IMR-90 (cell line): ENCODE results near the gene FBXO41. TPM values are rescaled to one million over a fixed set of nuclear protein-coding genes. Genes with fewer than 3 reads are reported as not detected.

Experiments
- ATAC-seq: fragments of 200-7000 bp; cut with Tn5 transposase; 2 replicates; pipeline ENCODE4 v1.9.1; 2020; ENCODE audit warnings: low read depth, mild to moderate bottlenecking, moderate library complexity
- BruUV-seq: library from RNA; stranded (reverse); fragments of 400-500 nt; replicated peaks from 2 replicates; lab custom pipeline; 2021; lab: Mats Ljungman, UMichigan
- CTCF ChIA-PET: fragments of 300-600 bp; formaldehyde crosslinking; extraction: SDS; loops from one replicate; lab custom pipeline; 2021; ENCODE audit warnings: antibody characterized with exemption; lab: Yijun Ruan, JAX
- POLR2A ChIA-PET: fragments of 300-600 bp; sonication (Branson Sonifier 250); formaldehyde crosslinking; loops from one replicate; lab custom pipeline; 2022; ENCODE audit warnings: antibody characterized with exemption; ENCODE audit not compliant: unreplicated experiment; lab: Charles Lee
- DNase-seq: peaks from one replicate; pipeline ENCODE4 v3.0.0; 2013
- H2AFZ ChIP-seq: replicated peaks from 2 replicates; pipeline ENCODE3; 2013; ENCODE audit warnings: low read length, mild to moderate bottlenecking; ENCODE audit not compliant: poor library complexity
- H2AK5ac ChIP-seq: 2 replicates; pipeline ENCODE4 v1.6.1; 2013; ENCODE audit warnings: low read depth, low read length, inconsistent platforms
- H2AK9ac ChIP-seq: replicated peaks from 2 replicates; pipeline ENCODE3; 2013; ENCODE audit warnings: mild to moderate bottlenecking, low read depth, low read length, moderate library complexity; ENCODE audit not compliant: poor library complexity
- H2BK120ac ChIP-seq: 2 replicates; pipeline ENCODE4 v1.6.1; 2013; ENCODE audit warnings: low read depth, low read length, inconsistent platforms
- H2BK15ac ChIP-seq: 3 replicates; pipeline ENCODE4 v1.6.1; 2013; ENCODE audit warnings: low read depth, low read length, inconsistent platforms
- H2BK20ac ChIP-seq: 2 replicates; pipeline ENCODE4 v1.6.1; 2013; ENCODE audit warnings: low read depth, mild to moderate bottlenecking, inconsistent platforms, low read length, moderate library complexity
- H2BK5ac ChIP-seq: 2 replicates; pipeline ENCODE4 v1.6.1; 2013; ENCODE audit warnings: mild to moderate bottlenecking, low read depth, low read length, inconsistent platforms; ENCODE audit not compliant: poor library complexity, severe bottlenecking
- H3K14ac ChIP-seq: replicated peaks from 2 replicates; pipeline ENCODE4 v1.6.1; 2013; ENCODE audit warnings: low read depth, low read length, inconsistent platforms
- H3K18ac ChIP-seq: 2 replicates; pipeline ENCODE4 v1.6.1; 2013; ENCODE audit warnings: low read depth, low read length, control low read depth
- H3K23ac ChIP-seq: 2 replicates; pipeline ENCODE4 v1.6.1; 2013; ENCODE audit warnings: low read depth, low read length, inconsistent platforms
- H3K27ac ChIP-seq: 2 replicates; pipeline ENCODE4 v1.5.1; 2013; ENCODE audit warnings: mild to moderate bottlenecking, control low read depth, low read length; ENCODE audit not compliant: insufficient read depth
- H3K27me3 ChIP-seq: 2 replicates; pipeline ENCODE4 v1.6.1; 2013; ENCODE audit warnings: low read length; ENCODE audit not compliant: control insufficient read depth, insufficient read depth
- H3K36me3 ChIP-seq: 2 replicates; pipeline ENCODE4 v1.6.1; 2013; ENCODE audit warnings: low read length, mixed read lengths; ENCODE audit not compliant: control insufficient read depth, insufficient read depth
- H3K4ac ChIP-seq: 2 replicates; pipeline ENCODE4 v1.6.1; 2013; ENCODE audit warnings: low read depth, low read length, inconsistent platforms
- H3K4me1 ChIP-seq: 2 replicates; pipeline ENCODE4 v1.6.1; 2013; ENCODE audit warnings: low read length, mixed read lengths; ENCODE audit not compliant: control insufficient read depth, insufficient read depth
- H3K4me2 ChIP-seq: 2 replicates; pipeline ENCODE4 v1.6.1; 2013; ENCODE audit warnings: low read depth, mild to moderate bottlenecking, control low read depth, low read length, moderate library complexity
- H3K4me3 ChIP-seq: 2 replicates; pipeline ENCODE4 v1.5.1; 2013; ENCODE audit warnings: low read depth, mild to moderate bottlenecking, control low read depth, low read length, moderate library complexity; ENCODE audit not compliant: insufficient read depth
- H3K56ac ChIP-seq: 2 replicates; pipeline ENCODE4 v1.6.1; 2013; ENCODE audit warnings: low read length, inconsistent platforms; ENCODE audit not compliant: insufficient read depth; ENCODE audit errors: extremely low read depth
- H3K79me1 ChIP-seq, 2 experiments: 2 replicates each; pipeline ENCODE4 v1.6.1; 2013; ENCODE audit warnings: low read length in 2 of 2, inconsistent platforms in 1 of 2, low read depth in 1 of 2
- H3K9ac ChIP-seq: 2 replicates; pipeline ENCODE4 v1.6.1; 2013; ENCODE audit warnings: low read depth, low read length, control low read depth
- H3K9me1 ChIP-seq: 2 replicates; pipeline ENCODE4 v1.6.1; 2013; ENCODE audit warnings: low read length, inconsistent platforms; ENCODE audit not compliant: insufficient read depth
- H3K9me3 ChIP-seq: 2 replicates; pipeline ENCODE4 v1.6.1; 2013; ENCODE audit warnings: low read length; ENCODE audit not compliant: control insufficient read depth, insufficient read depth
- H4K20me1 ChIP-seq: 2 replicates; pipeline ENCODE4 v1.6.1; 2013; ENCODE audit warnings: low read length, inconsistent platforms; ENCODE audit not compliant: insufficient read depth
- H4K5ac ChIP-seq: 2 replicates; pipeline ENCODE4 v1.6.1; 2013; ENCODE audit warnings: mild to moderate bottlenecking, low read depth, low read length, control low read depth
- H4K8ac ChIP-seq, 2 experiments: 2 replicates each; pipeline ENCODE4 v1.6.1; 2013; ENCODE audit warnings: low read depth in 2 of 2, low read length in 2 of 2, control low read depth in 1 of 2, inconsistent platforms in 1 of 2
- H4K91ac ChIP-seq: 2 replicates; pipeline ENCODE4 v1.6.1; 2013; ENCODE audit warnings: low read depth, low read length, inconsistent platforms; ENCODE audit not compliant: insufficient read depth
- BHLHE40 ChIP-seq: fragments of 150-350 bp; IDR thresholded peaks from 2 replicates; pipeline ENCODE4 v1.6.1; 2016; ENCODE audit warnings: mild to moderate bottlenecking, low read depth, low read length
- CEBPB ChIP-seq: IDR thresholded peaks from 2 replicates; pipeline ENCODE4 v1.6.1; 2012; ENCODE audit warnings: low read depth, low read length, improper control_type of control experiment
- CHD1 ChIP-seq: IDR thresholded peaks from 2 replicates; pipeline ENCODE4 v1.6.1; 2012; ENCODE audit warnings: low read depth, low read length, improper control_type of control experiment
- CTCF ChIP-seq: conservative IDR thresholded peaks from 2 replicates; pipeline ENCODE4 v1.5.1; 2012; ENCODE audit warnings: mild to moderate bottlenecking, low read depth, low read length, improper control_type of control experiment
- ELK1 ChIP-seq: fragments of 150-350 bp; IDR thresholded peaks from 2 replicates; pipeline ENCODE4 v1.6.1; 2016; ENCODE audit warnings: low read depth, mild to moderate bottlenecking, low read length, moderate library complexity, borderline replicate concordance
- FOS ChIP-seq: fragments of 150-350 bp; IDR thresholded peaks from 2 replicates; pipeline ENCODE4 v1.6.1; 2016; ENCODE audit warnings: low read depth, low read length
- MAFK ChIP-seq: IDR thresholded peaks from 2 replicates; pipeline ENCODE4 v1.6.1; 2012; ENCODE audit warnings: low read depth, low read length, improper control_type of control experiment
- MAZ ChIP-seq: IDR thresholded peaks from 2 replicates; pipeline ENCODE4 v1.6.1; 2012; ENCODE audit warnings: low read depth, mild to moderate bottlenecking, low read length, improper control_type of control experiment, moderate library complexity, borderline replicate concordance
- MXI1 ChIP-seq: IDR thresholded peaks from 2 replicates; pipeline ENCODE4 v1.6.1; 2012; ENCODE audit warnings: low read depth, mild to moderate bottlenecking, low read length, moderate library complexity, borderline replicate concordance
- NFE2L2 ChIP-seq: fragments of 150-350 bp; IDR thresholded peaks from 2 replicates; pipeline ENCODE4 v1.6.1; 2016; ENCODE audit warnings: low read depth, mild to moderate bottlenecking, low read length
- POLR2A ChIP-seq: IDR thresholded peaks from 2 replicates; pipeline ENCODE4 v1.6.1; 2012; ENCODE audit warnings: mild to moderate bottlenecking, low read depth, low read length
- RAD21 ChIP-seq: IDR thresholded peaks from 2 replicates; pipeline ENCODE4 v1.6.1; 2012; ENCODE audit warnings: low read length, improper control_type of control experiment
- RCOR1 ChIP-seq: IDR thresholded peaks from 2 replicates; pipeline ENCODE4 v1.6.1; 2012; ENCODE audit warnings: mild to moderate bottlenecking, low read length, improper control_type of control experiment; ENCODE audit not compliant: insufficient replicate concordance
- RFX5 ChIP-seq: IDR thresholded peaks from 2 replicates; pipeline ENCODE4 v1.8.0; 2012; ENCODE audit warnings: low read depth, mild to moderate bottlenecking, low read length, moderate library complexity
- USF2 ChIP-seq: fragments of 150-350 bp; IDR thresholded peaks from 2 replicates; pipeline ENCODE4 v1.6.1; 2017; ENCODE audit warnings: mild to moderate bottlenecking, antibody characterized with exemption, low read length, low read depth
- WGBS, 2 experiments: methylation state at CpG; one replicate each; pipeline versions ENCODE4 v1.1.5 to v1.1.7; 2013; ENCODE audit warnings: missing lambda C conversion rate in 2 of 2; ENCODE audit not compliant: insufficient read length in 1 of 2; ENCODE audit errors: extremely low coverage in 2 of 2; 5-methylcytosine and 5-hydroxymethylcytosine counted together
- dilution Hi-C: fragments of 300-500 bp; cut with HindIII; formaldehyde crosslinking; loops from one replicate; pipeline ENCODE4 v1.14.3; 2018; ENCODE audit warnings: low sequenced_read_pairs; ENCODE audit not compliant: unreplicated experiment
- in situ Hi-C: fragments of 300-500 bp; cut with MboI; formaldehyde crosslinking; loops from 3 replicates; pipeline ENCODE4 v1.14.3; 2019; ENCODE audit warnings: low sequenced_read_pairs, inconsistent platforms, mixed read lengths
- intact Hi-C: fragments of 100-400 bp; cut with micrococcal nuclease; formaldehyde crosslinking; loops from 2 replicates; pipeline ENCODE4 v1.10.0; 2022
- polyA plus RNA-seq, 3 experiments: library from polyadenylated mRNA; depleted of rRNA; stranded (reverse); fragments of >200 nt; gene quantifications; 2 replicates each; pipeline ENCODE4 v1.2.3, GENCODE V29; 2012; ENCODE audit warnings: low replicate concordance in 1 of 3
- total RNA-seq: library from RNA; depleted of rRNA; stranded (reverse); fragments of >200 nt; gene quantifications from 2 replicates; pipeline ENCODE4 v1.2.3, GENCODE V29; 2012

The FBXO41 gene
- total and polyA plus RNA-seq, 2 of the 4 experiments (the other 2 are of a cell fraction), result 0.54 to 3.7 TPM

- H3K9me1 ChIP-seq, result no peaks in the 10 kb centered on the region
- no CpG with 5 or more reads among the region's 2 CpGs for WGBS, 2 experiments
- no peak for DNase-seq
Observed at GRCh38 chr2:73297151-73297559, 12.9 kb upstream of the FBXO41 start.

More at GRCh38 chr2:73297151-73297559, 12.9 kb upstream of the FBXO41 start:
- Histone ChIP-seq H2AK9ac (no peak overlapping the region), H3K79me1 (no peaks in the 10 kb centered on the region), H3K23ac (no peak overlapping the region), H3K4me1 (no peaks in the 10 kb centered on the region; the same call in 1 of the 2 replicates), H3K14ac (no peak overlapping the region), H2AFZ (no peak overlapping the region), H3K56ac (no peak overlapping the region), H3K36me3 (no peaks in the 10 kb centered on the region), H2AK5ac (no peak overlapping the region), H2BK20ac (no peak overlapping the region), H3K27me3 (peaks cover 58% of the 10 kb centered on the region), H2BK15ac (no peak overlapping the region), H3K9me3 (no peaks in the 10 kb centered on the region), H3K4ac (no peak overlapping the region), H4K91ac (no peak overlapping the region), H4K5ac (no peak overlapping the region), H3K18ac (no peak overlapping the region), H2BK5ac (no peak overlapping the region), H3K27ac (no peak overlapping the region), H3K4me3 (no peak overlapping the region), H4K20me1 (no peaks in the 10 kb centered on the region), H3K4me2 (no peak overlapping the region), H3K9ac (no peak overlapping the region), H2BK120ac (no peak overlapping the region), H4K8ac (no peak overlapping the region)
- ATAC-seq, result no peak
- TF ChIP-seq RAD21 (no peak), MAZ (no peak), FOS (no peak), POLR2A (no peak), ELK1 (no peak), RCOR1 (no peak), CHD1 (no peak), NFE2L2 (no peak), USF2 (no peak), CEBPB (no peak), BHLHE40 (no peak), MAFK (no peak), MXI1 (no peak), CTCF (no peak), RFX5 (no peak)
- in situ Hi-C loops (no loop called here), dilution Hi-C loops (no loop called here), intact Hi-C loops (no loop called here)
- CTCF ChIA-PET, result no interaction called here
- no TSS peak for BruUV-seq
- POLR2A ChIA-PET, result no interaction called here
